PC-9 (cell line): Measurements from ENCODE around the gene DHRSX.

Experiments used
- EZH2 ChIP-seq: fragments of 200-600 bp; sonication (generic); IDR thresholded peaks from 2 replicates; pipeline ENCODE4 v1.8.0; 2017; ENCODE audit warnings: antibody characterized with exemption, low read depth
- TF ChIP-seq, protein P1 (sequence below): fragments of 200-600 bp; sonication (generic); conservative IDR thresholded peaks from 2 replicates; pipeline ENCODE4 v1.6.1; 2017; ENCODE audit warnings: mixed run types, antibody characterized with exemption, mild to moderate bottlenecking, moderate library complexity

DNA sequence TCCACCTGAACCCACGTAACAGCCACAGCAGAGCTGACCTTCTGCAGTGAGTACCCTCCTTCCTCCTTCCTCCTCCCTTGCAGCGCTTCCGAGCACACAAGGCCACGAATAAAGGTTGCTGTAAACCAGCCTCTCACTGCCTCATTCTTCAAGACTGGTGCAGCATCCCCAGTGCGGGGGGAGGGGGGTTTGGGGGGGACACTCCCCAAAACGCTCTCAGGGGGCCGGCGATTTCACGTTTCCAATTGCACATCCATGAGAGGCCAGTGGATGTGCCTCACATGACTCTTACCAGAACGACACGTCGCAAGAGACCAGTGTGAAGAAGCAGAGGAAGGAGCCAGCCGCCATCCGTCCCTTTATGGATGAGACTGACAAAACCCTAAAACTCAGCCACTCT is 5.2 kb downstream of the DHRSX start:
- TF ChIP-seq, protein P1, sequence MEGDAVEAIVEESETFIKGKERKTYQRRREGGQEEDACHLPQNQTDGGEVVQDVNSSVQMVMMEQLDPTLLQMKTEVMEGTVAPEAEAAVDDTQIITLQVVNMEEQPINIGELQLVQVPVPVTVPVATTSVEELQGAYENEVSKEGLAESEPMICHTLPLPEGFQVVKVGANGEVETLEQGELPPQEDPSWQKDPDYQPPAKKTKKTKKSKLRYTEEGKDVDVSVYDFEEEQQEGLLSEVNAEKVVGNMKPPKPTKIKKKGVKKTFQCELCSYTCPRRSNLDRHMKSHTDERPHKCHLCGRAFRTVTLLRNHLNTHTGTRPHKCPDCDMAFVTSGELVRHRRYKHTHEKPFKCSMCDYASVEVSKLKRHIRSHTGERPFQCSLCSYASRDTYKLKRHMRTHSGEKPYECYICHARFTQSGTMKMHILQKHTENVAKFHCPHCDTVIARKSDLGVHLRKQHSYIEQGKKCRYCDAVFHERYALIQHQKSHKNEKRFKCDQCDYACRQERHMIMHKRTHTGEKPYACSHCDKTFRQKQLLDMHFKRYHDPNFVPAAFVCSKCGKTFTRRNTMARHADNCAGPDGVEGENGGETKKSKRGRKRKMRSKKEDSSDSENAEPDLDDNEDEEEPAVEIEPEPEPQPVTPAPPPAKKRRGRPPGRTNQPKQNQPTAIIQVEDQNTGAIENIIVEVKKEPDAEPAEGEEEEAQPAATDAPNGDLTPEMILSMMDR: no peak
- no peak for TF ChIP-seq EZH2
